Stimulated activated CD4-positive, alpha-beta T cell treated with anti-CD3 and anti-CD28 coated beads, Interleukin-4, amount 100 ng/mL, for 4 hours (primary cell): ENCODE data around the gene COL4A2.
A peak's percentile ranks its signal among the peaks of the same experiment; 100 is the strongest.

Source experiments
- DNase-seq, 2 experiments: peaks; one replicate each; pipeline ENCODE4 v3.0.0-alpha.2; 2020

COL4A2 gene

GRCh38 chr13:110407021-110407420 lies 99.9 kb downstream of the COL4A2 start:
- DNase-seq = no peak

DNA sequence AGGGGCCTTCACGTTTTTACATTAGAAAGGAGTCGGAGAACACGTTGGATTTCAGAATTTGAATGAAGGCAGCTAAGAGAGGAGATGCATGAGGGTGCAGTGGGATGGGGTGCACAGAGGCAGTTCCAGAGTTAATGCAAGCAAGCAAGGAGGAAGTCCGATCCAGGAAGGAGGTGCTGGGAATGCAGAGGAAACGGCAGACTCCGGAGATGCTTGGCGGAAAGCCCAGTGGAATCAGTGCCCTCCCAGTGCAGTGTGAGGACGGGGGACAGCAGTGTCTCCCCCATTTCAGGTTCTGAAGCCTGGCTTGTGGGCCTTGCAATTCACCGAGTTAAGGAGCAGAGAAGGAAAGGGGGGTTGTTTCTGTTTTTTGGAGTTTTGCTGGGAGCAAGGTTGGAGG lies 100.4 kb downstream of the COL4A2 start:
- DNase-seq = no peak

DNA sequence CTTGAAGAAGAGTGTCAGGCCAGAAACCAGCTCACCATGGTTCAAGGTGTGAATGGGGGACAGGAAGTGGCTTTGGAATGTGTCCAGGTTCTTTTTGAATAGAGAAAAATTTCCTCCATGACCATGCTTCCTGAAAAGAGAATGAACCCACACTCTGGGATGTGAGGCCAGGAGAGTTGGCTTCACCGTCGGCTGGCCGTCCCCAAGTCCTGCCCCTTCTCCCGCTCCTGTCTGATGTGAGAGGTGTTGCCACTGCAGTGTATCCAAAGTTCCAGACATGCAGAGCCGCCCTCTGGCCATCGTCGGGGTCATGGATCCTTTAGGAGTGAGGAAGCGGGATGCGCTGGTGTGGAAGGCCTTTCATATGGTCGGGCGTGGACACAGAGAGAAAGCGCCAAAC lies 101.2 kb downstream of the COL4A2 start:
- DNase-seq = no peak

DNA sequence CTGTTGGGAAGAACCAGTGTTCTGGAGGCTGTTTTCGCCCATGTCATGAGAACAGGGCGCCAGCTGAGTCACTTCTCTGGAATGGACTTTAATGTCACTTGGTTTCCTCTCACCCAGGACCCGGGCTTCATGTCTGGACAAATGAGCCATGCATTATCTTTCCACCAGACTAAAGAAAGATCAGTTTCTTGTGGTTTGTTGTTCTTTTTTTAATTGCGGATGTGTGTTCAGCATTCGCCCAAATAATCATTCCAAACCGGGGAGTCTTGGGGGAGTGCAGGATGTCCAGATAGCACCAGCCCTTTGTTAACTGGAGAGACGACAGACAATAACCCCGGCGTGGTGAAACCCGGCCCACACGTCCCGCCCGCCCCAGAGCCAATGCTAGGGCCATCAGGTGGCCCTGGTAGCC lies 102.5 kb downstream of the COL4A2 start:
- no peak for DNase-seq

GRCh38 chr13:110410000-110410399 lies 102.9 kb downstream of the COL4A2 start:
- no peak for DNase-seq

DNA sequence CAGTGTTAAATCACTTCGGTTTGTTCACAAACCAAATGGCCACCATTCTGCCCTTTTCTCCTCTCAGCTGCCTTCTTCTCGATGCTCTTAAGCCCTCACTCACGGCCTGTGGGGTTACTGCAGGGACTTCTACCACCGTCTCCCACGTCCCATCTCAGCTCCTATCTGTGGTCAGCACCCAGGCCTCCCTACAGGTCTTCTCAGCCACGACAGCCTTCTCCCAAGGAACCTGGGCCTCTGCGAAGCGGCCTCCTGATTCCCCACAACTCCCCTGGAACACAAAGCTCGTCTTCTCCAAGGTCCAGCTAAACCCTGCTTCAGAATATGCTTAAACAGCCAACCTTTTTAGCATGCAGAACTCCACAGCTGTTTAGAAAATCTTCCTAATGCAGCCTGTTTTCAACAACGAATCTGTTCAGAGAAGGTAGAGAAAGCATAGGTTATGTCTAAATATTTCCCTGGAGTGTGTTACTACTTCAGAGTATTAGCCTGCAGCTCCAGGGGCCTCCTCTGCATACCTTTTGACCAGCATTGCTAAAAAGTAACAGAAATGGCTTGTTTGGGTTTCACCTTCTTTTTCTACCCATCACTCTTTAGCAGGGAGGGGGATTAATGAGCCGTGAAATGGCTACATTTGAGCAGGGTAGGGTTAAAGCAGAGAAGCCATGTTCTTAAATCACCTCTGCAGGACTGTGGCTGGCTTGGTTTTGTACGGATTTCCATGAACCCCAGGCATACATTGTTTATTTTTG lies 104.0 kb downstream of the COL4A2 start:
- DNase-seq = no peak

DNA sequence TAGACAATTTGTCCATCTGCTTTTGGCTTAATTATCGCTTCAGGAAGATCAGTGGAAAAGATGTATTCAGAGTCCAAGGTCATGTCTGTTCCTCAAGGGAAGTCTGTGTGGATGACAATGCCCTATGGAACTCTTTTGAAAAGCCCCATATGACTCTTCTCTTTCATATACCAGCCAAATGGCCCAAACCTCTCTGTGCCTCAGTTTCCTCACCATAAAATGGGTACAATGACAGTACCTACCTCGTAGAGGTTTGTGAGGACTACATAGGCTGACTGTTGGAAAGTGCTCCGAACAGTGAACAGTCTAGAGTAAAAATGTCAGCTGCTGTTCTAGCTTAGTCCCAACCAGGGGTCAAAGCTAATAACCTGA lies 104.6 kb downstream of the COL4A2 start:
- DNase-seq = no peak

- DNase-seq = peak; percentile 51 to 57
Measured at GRCh38 chr13:110412132-110412914, 105.2 kb downstream of the COL4A2 start.

DNA sequence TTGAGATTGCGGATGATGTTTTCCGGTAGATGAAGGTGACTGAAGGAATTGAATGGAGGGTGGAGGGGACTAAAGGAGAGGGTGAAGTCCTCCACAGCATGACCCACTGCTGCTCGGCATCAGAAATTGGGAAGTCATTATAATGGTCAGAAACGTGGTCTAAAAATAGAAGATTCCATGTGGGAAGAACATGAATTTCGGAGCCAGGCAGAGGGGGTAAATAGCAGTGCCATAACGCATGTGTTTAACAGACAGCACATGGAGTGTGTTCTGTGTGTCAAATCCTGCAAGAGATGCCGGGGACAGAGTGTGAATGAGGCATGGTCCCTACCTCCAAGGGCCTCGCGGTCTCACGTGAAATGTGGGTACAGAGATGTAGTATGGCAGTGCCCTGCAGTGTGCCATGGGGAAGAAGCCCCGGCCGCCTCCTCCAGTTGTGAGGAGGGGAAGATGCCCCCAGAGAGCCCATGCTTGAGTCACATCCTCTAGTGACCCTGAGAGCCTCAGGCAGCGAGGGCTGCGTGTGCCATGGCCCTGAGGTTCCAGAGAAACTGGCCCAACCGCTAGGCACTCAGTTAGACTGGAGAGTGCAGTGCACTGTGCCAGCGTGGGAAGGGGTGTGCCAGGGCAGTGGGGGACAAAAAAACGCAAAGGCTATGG lies 106.1 kb downstream of the COL4A2 start:
- DNase-seq = no peak

DNA sequence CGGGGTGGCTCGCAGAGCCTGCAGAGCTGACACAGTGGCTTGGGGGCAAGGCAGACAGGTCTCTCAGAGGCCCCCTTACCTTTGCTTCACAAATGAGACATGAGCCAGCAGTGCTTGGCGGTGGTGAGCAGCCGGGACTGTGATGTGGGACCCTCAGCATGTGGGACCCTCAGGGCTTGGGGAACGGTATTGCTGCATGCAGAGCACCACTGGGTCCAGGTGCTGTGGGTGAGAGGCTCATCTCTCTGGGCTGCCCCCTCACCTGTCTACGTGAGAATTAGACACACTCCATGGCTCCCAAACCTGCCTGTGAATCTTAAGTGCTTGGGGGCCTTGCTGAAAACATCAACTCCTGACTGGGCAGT lies 106.6 kb downstream of the COL4A2 start:
- DNase-seq = no peak

GRCh38 chr13:110414283-110414682 lies 107.2 kb downstream of the COL4A2 start:
- no peak for DNase-seq

GRCh38 chr13:110414931-110415330 lies 107.8 kb downstream of the COL4A2 start:
- DNase-seq = no peak

DNA sequence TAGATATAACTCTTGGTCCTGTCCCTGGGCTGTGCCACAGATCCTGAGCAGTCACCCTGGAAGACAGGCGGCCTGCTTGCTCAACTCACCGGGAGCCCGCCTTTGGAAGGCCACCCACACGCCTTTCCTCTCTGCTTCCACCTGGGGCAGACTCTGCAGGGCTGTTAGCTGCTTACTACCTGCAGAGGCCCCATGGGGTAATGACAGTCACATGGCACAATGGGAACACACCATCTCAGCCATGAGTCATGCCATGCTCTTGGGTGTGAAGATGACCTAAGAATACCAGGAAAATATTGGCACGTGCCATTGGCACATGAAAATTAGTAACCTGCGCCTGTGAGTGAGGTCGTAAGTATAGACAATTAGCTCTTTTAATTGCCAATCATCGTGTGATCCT lies 108.6 kb downstream of the COL4A2 start:
- no peak for DNase-seq

GRCh38 chr13:110416131-110417025 lies 109.3 kb downstream of the COL4A2 start:
- no peak for DNase-seq

DNA sequence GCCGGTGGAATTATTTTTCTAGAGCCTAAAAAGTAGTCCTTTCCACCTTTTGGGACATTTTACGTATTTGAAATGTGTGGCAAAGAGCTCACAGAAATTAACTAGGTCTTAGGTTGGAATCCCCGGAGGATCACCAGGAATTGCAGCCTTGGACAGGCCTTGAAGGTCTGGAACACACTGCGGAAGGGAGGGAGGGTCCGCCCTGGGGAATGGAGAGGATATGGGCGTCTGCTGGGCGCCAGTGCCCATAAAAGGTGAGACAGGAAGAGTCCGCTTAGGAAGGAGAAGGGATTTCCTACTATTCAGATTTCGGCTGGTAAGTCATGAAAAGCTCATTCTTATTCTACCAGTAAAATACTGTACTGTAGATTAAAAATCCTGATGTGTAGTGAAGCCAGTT lies 111.9 kb downstream of the COL4A2 start:
- no peak for DNase-seq

- DNase-seq = no peak
Measured at GRCh38 chr13:110419381-110419791, 112.3 kb downstream of the COL4A2 start.

- no peak for DNase-seq
Measured at GRCh38 chr13:110419946-110420345, 112.9 kb downstream of the COL4A2 start.

DNA sequence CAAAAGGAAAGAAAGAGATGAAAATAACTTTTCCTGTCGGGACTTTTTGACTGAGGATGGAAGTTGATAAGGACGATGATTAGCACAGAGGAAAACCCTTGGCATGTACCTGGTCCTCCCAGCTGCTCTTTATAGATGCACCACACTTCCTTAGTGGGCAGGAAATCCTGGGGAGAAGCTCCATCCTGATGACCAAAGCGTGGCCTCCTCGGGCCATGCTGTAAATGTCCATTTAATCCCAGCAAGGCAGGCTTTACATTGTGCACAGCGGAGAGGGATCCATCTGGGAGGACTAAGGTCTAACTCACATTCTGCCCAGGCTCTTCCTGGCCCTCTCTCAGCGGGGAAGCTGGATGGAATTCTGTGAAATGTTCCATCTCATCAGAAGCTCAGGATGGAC lies 113.5 kb downstream of the COL4A2 start:
- no peak for DNase-seq

DNA sequence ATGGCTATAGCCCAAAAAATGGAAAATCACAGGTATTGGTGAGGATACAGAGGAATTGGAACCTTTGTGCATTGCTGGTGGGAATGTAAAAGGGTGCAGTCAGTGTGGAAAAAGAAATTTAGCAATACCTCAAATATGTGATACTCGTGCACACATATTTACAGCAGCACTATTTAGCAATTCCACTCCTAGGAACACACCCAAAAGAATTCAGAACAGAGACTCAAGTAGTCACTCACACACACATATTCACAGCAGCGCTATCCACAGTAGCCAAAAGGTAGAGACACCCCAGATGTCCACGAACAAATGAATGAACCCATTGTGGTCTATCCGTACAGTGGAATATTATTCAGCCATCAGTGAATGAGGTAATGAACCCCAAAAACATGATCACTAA lies 114.0 kb downstream of the COL4A2 start:
- no peak for DNase-seq

GRCh38 chr13:110421696-110422385 lies 114.8 kb downstream of the COL4A2 start:
- no peak for DNase-seq

DNA sequence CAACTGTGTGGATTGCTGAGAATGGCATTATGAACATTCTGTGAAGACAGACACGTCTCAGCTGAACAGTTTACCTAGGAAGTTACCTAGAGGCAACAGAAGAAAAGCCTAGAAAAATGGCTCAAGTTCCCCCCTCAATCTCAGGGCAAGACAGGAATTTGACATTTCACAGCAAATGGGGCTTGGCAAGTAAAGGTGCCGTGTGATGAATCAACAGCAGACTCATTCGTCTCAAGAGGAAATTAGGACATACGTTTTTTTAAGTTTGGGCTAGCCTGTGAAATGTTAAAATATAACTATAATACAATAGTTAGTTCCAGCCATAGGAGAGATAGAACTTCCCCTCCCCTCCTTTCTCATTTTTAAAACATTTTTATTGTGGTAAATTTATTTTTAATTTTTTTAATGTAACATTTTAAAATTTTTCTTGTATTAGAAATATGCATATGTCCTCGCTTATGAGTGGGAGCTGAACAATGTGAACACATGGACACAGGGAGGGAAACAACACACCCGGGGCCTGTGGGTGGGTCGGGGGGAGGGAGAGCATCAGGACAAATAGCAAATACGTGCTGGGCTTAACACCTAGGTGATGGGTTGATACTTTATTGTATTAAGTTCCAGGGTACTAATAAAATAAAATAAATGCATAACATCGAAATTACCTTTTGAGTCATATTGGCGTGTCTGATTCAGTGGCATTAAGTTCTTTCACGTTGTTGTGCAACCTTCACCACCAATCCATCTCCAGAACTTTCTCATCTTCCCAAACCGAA lies 116.0 kb downstream of the COL4A2 start:
- DNase-seq = no peak
